MCF 10A (cell line): ENCODE data around the gene ASTN1. TPM values are rescaled to one million over a fixed set of nuclear protein-coding genes. Genes with fewer than 3 reads are reported as not detected.
"Not testable (repeated sequence)": the region's sequence is repeated elsewhere in the genome, so short reads cannot be mapped to it uniquely, and the experiment has no call there.

Experiments
- BruUV-seq: library from RNA; stranded (reverse); fragments of 400-500 nt; replicated peaks from 2 replicates; lab custom pipeline; 2021; lab: Mats Ljungman, UMichigan
- CTCF ChIA-PET: fragments of 300-600 bp; sonication (Branson Sonifier 250); formaldehyde crosslinking; extraction: SDS; loops from one replicate; lab custom pipeline; 2021; ENCODE audit warnings: antibody characterized with exemption, inconsistent platforms; lab: Yijun Ruan, JAX
- POLR2A ChIA-PET: fragments of 300-600, 350-650 bp; sonication (Branson Sonifier 250); formaldehyde crosslinking; extraction: SDS; loops from one replicate; lab custom pipeline; 2020; ENCODE audit warnings: antibody characterized with exemption, inconsistent platforms; lab: Yijun Ruan, JAX
- DNase-seq: peaks from one replicate; pipeline ENCODE4 v3.0.0-alpha.2; 2018; ENCODE audit not compliant: unreplicated experiment
- H3K27ac Mint-ChIP-seq: one replicate; pipeline ENCODE4 v1.8.0; 2022; ENCODE audit warnings: mild to moderate bottlenecking, low read depth, mixed read lengths; ENCODE audit not compliant: unreplicated experiment
- H3K27me3 Mint-ChIP-seq: one replicate; pipeline ENCODE4 v1.8.0; 2022; ENCODE audit warnings: mixed read lengths; ENCODE audit not compliant: insufficient read depth, unreplicated experiment
- H3K36me3 Mint-ChIP-seq: one replicate; pipeline ENCODE4 v1.8.0; 2022; ENCODE audit warnings: mild to moderate bottlenecking, moderate library complexity, mixed read lengths; ENCODE audit not compliant: insufficient read depth, unreplicated experiment
- H3K4me1 Mint-ChIP-seq: one replicate; pipeline ENCODE4 v1.8.0; 2022; ENCODE audit warnings: mixed read lengths; ENCODE audit not compliant: insufficient read depth, unreplicated experiment
- H3K4me3 Mint-ChIP-seq: one replicate; pipeline ENCODE4 v1.8.0; 2022; ENCODE audit warnings: mild to moderate bottlenecking, moderate library complexity, mixed read lengths; ENCODE audit not compliant: unreplicated experiment
- H3K9me3 Mint-ChIP-seq: one replicate; pipeline ENCODE4 v1.8.0; 2022; ENCODE audit warnings: mixed read lengths; ENCODE audit not compliant: unreplicated experiment
- intact Hi-C: fragments of 100-400 bp; cut with micrococcal nuclease; formaldehyde crosslinking; loops from 2 replicates; pipeline ENCODE4 v1.14.1; 2022
- total RNA-seq: library from RNA; stranded (reverse); gene quantifications from 2 replicates; pipeline ENCODE4 v1.2.3, GENCODE V29; 2022
- TF ChIP-seq, protein P1 (sequence below): fragments of 200-600 bp; IDR thresholded peaks from one replicate; pipeline ENCODE4 v1.8.0; 2022; ENCODE audit warnings: antibody characterized with exemption, mild to moderate bottlenecking; ENCODE audit not compliant: unreplicated experiment

Gene ASTN1
- total RNA-seq, 1 experiment from 2014 or later: not detected

DNA sequence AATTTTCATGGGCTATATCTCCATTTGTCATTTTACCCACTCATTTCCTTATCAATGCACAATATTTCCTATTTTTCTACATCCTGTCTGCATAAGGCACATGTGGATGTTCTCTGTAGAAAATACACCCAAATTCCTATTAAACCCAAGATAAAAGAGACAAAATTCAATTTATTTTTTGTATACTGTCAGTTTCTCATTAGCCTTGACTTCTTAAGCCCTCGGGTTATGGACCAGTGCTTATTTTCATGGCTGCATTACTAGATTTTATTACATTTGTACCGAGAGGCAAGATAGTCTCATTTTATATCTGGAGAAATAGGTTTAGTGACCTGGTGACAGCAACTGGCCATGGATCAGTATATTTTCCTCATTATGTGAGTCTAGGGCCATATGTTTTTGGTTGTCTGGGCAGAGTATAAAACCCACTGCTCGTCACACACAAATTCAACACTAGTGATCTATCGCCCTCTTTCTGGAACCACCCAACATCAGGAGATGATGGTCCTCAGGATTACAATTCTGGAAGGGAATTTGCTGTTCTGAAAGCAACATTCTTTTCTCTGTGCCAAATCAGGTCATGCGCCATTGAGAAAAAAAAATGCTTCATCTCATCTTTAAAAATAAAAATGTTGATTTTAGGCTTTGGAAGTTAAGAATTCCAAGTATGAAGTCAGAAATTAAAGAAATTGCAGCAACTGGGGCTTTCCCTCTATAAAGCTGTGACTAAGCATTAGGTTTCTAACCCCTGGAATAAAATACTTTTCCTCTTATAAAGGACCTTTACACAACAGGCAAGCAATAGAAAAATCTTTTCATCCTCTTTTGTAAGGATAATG, 81.4 kb downstream of the ASTN1 start:
- intact Hi-C loops: no loop called here
- ChIA-PET CTCF (interaction anchor here (0.8 to 1.0 kb wide), 2 partner anchors 185 to 865 kb away, joined by 3 read pairs; no protein-coding TSS in a partner anchor), POLR2A (no interaction called here)
- no peaks in the 10 kb centered on the region for H3K4me1 Mint-ChIP-seq
- H3K27me3 Mint-ChIP-seq: no peaks in the 10 kb centered on the region
- H3K9me3 Mint-ChIP-seq: no peaks in the 10 kb centered on the region
- H3K36me3 Mint-ChIP-seq: no peaks in the 10 kb centered on the region
- TF ChIP-seq, protein P1, sequence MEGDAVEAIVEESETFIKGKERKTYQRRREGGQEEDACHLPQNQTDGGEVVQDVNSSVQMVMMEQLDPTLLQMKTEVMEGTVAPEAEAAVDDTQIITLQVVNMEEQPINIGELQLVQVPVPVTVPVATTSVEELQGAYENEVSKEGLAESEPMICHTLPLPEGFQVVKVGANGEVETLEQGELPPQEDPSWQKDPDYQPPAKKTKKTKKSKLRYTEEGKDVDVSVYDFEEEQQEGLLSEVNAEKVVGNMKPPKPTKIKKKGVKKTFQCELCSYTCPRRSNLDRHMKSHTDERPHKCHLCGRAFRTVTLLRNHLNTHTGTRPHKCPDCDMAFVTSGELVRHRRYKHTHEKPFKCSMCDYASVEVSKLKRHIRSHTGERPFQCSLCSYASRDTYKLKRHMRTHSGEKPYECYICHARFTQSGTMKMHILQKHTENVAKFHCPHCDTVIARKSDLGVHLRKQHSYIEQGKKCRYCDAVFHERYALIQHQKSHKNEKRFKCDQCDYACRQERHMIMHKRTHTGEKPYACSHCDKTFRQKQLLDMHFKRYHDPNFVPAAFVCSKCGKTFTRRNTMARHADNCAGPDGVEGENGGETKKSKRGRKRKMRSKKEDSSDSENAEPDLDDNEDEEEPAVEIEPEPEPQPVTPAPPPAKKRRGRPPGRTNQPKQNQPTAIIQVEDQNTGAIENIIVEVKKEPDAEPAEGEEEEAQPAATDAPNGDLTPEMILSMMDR: no peak
- H3K4me3 Mint-ChIP-seq: no peak overlapping the region
- peak; percentile 40 for DNase-seq
- BruUV-seq: no TSS peak
- no peak overlapping the region for H3K27ac Mint-ChIP-seq

DNA sequence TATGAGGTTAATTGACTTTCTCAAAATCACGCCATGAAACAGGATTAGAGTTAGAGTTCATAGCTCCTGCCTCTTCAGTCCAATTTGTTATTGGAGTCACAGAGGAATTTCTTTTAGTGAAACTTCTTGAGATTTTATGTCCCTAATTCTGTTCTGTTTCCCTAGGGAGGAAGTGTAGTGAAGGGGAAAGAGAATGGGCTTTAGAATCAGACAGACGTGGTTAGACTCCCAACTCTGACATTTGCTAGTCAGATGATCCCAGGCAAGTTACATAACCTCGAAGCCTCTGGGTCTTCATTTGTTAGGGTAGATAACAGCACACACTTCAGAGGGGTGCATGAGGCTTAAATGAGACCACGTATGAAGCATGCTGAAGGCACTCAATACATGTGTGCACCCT, 83.9 kb downstream of the ASTN1 start:
- intact Hi-C loops: no loop called here
- BruUV-seq: no TSS peak
- Mint-ChIP-seq H3K36me3 (no peaks in the 10 kb centered on the region), H3K27me3 (no peaks in the 10 kb centered on the region), H3K9me3 (no peaks in the 10 kb centered on the region), H3K4me3 (no peak overlapping the region), H3K4me1 (no peaks in the 10 kb centered on the region), H3K27ac (no peak overlapping the region)
- POLR2A ChIA-PET: no interaction called here
- DNase-seq: no peak
- CTCF ChIA-PET: interaction anchor here (0.9 to 1.0 kb wide), 3 partner anchors 12 to 182 kb away, joined by 3 to 4 read pairs (median 3); no protein-coding TSS in a partner anchor
- TF ChIP-seq, protein P1: no peak

DNA sequence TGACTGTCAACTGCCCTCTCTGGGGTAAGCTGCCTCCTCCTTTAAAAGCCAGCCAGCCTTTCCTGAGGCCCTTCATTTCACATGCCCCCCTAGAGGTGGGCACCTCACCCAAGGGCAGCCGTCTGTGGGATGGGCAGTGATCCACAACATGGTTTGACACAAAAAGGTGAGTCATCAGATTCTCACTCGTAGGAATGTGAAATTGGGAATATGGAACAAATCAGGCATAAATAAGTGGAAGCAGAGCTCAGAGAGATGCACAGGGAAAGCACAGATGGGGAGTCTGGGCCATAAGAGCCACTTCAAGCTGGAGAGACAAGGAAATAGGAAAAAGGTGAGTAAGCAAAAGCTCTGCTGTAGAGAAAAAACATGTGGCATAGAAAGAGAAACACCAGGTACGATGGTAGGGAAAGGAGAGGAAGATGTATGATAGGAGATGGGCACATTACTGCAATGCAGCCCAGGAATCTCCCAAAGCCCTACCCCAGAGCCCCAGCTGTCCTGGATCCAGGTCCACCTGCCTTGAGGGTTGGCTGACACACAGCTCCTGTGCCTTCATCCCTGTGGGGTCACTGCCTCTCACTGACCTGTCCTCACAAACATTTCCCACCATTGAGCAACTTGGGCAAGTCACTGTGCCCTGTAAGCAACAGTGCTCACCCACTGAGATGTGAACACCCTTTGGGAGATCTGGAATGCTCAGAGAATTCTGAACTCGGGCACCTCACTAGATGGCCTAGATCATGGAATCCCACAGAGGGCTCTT, 86.6 kb downstream of the ASTN1 start:
- BruUV-seq: no TSS peak
- DNase-seq: no peak
- Mint-ChIP-seq H3K4me3 (no peak overlapping the region), H3K4me1 (no peaks in the 10 kb centered on the region), H3K27ac (no peak overlapping the region), H3K27me3 (no peaks in the 10 kb centered on the region), H3K9me3 (no peaks in the 10 kb centered on the region), H3K36me3 (no peaks in the 10 kb centered on the region)
- intact Hi-C loops: no loop called here
- ChIA-PET POLR2A (no interaction called here), CTCF (interaction anchor here (1.1 kb wide), 1 partner anchor 179 kb away, joined by 6 read pairs; no protein-coding TSS in a partner anchor)
- TF ChIP-seq, protein P1: no peak

DNA sequence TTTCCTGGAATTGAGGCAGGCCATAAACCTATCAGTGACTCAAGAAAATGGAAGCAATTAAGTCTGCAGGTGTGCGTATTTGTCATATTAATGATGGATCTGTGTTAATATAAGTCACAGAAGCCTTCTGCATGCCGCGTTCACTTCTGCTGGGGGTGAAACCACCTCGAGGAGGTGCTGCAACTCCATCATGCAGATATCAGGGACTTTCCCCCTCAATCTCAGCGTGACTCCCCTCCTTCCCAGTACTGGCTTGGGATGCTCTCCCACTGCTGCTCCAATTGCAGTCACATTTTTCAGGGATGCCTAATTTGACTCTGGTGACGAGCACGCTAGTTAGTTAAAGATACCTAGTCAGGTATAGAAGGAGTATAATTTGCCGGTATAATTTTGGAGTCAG, 87.5 kb downstream of the ASTN1 start:
- POLR2A ChIA-PET: no interaction called here
- H3K4me3 Mint-ChIP-seq: no peak overlapping the region
- TF ChIP-seq, protein P1: no peak
- intact Hi-C loops: no loop called here
- H3K9me3 Mint-ChIP-seq: no peaks in the 10 kb centered on the region
- H3K27me3 Mint-ChIP-seq: no peaks in the 10 kb centered on the region
- H3K36me3 Mint-ChIP-seq: no peaks in the 10 kb centered on the region
- no peak for DNase-seq
- no peaks in the 10 kb centered on the region for H3K4me1 Mint-ChIP-seq
- CTCF ChIA-PET: interaction anchor here (1.1 to 1.7 kb wide), 3 partner anchors 178 to 869 kb away, joined by 3 to 6 read pairs (median 4); no protein-coding TSS in a partner anchor
- no peak overlapping the region for H3K27ac Mint-ChIP-seq
- no TSS peak for BruUV-seq

DNA sequence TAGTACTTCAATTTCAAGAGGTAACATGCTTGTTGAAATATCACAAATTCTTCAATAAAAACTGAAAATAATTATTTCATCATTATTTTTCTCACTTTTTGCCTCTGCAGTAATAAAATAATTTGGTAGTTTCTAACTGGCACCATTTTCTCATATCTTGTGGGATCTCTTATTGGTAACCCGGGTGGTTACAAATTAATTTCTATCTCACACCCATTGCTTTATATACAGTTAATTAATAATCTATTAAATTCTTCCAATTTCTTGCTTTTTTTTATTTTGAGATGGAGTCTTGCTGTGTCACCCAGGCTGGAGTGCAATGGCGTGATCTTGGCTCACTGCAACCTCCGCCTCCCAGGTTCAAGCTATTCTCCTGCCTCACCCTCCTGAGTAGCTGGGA, 89.7 kb downstream of the ASTN1 start:
- H3K4me1 Mint-ChIP-seq, H3K9me3 Mint-ChIP-seq, H3K27me3 Mint-ChIP-seq, DNase-seq, H3K27ac Mint-ChIP-seq, intact Hi-C loops, POLR2A ChIA-PET, H3K4me3 Mint-ChIP-seq, BruUV-seq, H3K36me3 Mint-ChIP-seq: not testable (repeated sequence)
- CTCF ChIA-PET: interaction anchor here (0.7 kb wide), 1 partner anchor 163 kb away, joined by 3 read pairs; no protein-coding TSS in a partner anchor
